Upper lobe of left lung (tissue), 4 donors: ENCODE measurements around the gene OLFM1.

Source experiments
- POLR2AphosphoS5 ChIP-seq, 2 donors: sonication (generic); formaldehyde crosslinking; IDR thresholded peaks; one replicate each; pipeline ENCODE4 v1.5.1; 2017; ENCODE audit warnings: antibody characterized with exemption in 2 of 2
- TF ChIP-seq, protein P1 (sequence below), 6 experiments: fragments of 450-650 bp in 4 of 6; fragments of 200-600 bp in 2 of 6; sonication (generic) in 2 of 6; IDR thresholded peaks; one replicate each; pipeline ENCODE4 v1.5.1; 2016 to 2019; ENCODE audit warnings: antibody characterized with exemption in 6 of 6

DNA sequence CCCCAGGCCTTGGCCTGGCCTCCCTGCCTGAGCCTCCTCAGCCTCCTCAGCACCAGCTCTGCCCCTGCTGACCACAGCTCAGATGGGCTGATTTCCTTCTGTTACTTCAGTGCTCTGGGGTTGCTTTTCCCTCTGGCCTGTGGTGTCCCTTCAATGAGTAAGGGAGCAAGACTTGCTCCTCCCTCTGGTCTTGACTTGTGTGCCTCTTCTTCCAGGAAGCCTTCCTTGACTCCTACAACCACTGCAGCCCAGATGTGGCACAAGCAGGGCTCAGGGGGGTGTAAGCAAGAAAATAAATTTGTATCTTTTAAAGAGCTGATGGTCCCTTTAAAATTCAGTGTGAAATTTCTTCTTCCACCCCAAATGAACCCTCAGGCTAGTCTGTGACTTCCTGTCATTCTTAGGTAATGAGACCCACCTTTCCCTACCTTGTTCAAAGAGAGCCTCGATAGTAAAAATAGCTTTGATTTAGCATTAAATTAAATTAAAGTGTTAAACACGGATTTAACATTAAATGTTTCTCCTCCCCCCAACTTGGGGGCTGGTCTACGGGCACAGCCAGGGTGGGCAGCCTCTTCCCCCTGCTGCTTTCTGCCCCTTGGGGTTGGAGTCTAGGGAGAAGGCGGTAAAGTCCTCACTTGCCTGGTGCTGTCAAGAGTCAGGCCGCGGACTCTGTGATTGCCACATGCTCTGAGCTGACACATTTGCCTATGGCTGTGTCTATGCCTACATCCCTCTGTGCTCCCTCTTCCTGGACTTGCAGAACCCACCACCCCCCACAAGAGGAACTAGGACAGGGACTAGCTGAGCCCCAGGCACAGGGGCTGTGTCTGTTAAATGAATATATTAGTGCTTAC lies 64.5 kb downstream of the OLFM1 start:
- TF ChIP-seq, protein P1, sequence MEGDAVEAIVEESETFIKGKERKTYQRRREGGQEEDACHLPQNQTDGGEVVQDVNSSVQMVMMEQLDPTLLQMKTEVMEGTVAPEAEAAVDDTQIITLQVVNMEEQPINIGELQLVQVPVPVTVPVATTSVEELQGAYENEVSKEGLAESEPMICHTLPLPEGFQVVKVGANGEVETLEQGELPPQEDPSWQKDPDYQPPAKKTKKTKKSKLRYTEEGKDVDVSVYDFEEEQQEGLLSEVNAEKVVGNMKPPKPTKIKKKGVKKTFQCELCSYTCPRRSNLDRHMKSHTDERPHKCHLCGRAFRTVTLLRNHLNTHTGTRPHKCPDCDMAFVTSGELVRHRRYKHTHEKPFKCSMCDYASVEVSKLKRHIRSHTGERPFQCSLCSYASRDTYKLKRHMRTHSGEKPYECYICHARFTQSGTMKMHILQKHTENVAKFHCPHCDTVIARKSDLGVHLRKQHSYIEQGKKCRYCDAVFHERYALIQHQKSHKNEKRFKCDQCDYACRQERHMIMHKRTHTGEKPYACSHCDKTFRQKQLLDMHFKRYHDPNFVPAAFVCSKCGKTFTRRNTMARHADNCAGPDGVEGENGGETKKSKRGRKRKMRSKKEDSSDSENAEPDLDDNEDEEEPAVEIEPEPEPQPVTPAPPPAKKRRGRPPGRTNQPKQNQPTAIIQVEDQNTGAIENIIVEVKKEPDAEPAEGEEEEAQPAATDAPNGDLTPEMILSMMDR (IDR thresholded peaks at IDR 0.05) = no peak
- no peak for TF ChIP-seq POLR2AphosphoS5 (IDR thresholded peaks at IDR 0.05)
